Measurements from ENCODE around the gene TBC1D2B.

TBC1D2B gene

DNA sequence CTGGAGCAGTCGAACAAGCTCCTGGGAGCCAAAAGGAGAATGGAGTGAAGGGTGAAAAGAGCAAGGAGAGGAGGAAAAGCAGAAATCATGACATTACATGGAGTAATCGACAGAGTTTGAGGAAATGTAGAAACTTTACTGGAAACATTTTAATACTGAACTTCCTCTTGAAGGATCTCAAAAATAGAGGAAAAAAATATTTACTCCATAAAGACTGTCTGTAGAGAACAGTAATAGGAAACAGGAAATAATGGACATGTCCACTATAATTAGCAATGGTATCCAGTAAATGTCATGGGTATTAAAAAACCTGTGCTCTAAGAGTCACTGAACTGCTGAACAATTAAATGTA lies 53.0 kb downstream of the TBC1D2B start:
- DNase-seq, result no peak

GRCh38 chr15:78023865-78024518 lies 53.5 kb downstream of the TBC1D2B start:
- no peak for DNase-seq

DNA sequence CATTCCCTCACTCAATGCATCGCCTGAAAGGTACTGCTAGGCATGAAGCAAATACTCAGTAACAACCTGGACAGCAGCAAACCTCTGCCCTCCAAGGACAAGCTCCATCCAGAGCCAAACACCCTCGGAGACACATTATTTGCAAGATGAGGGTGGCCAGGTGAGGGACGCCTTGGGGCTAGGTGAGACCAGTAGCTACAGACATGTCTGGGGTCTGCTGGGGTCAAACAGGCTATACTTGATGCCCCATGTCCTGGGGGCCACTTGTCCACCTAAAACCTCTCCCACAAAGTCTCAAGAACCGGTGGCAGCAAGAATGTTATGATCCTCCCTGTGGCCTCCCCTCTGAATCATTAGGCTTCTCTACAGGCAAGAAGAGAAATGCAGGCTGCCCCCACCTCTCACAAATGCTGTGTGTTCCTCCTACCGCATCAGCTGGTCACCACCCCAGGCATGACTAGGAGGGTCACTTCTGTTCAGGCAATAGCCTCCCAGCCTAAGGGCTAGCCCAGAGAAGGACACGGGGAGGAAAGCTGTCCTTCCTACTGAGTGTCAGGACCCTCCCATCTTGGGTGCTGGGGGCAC lies 54.3 kb downstream of the TBC1D2B start:
- no peak for DNase-seq

DNA sequence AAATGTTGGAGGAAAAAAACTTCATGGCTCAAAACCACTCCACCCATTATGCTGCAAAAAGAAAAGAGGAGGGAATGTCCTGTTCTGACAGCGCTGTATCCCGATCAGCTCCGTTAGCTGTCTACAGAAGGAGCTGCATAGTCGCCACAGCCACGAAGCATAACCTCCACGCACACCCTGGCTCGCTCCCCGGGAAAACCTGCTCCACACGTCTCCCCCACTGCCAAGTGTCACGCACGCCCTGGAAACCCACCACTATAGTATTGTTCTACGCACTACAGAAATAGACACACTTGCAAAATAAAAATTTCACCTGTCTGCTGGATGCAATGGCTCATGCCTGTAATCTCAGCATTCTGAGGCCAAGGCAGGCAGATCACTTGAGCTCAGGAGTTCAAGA lies 55.8 kb downstream of the TBC1D2B start:
- no peak for DNase-seq

- DNase-seq, result no peak
Observed at GRCh38 chr15:78020007-78020406, 57.5 kb downstream of the TBC1D2B start.

GRCh38 chr15:78018946-78019644 lies 58.4 kb downstream of the TBC1D2B start:
- no peak for DNase-seq

DNA sequence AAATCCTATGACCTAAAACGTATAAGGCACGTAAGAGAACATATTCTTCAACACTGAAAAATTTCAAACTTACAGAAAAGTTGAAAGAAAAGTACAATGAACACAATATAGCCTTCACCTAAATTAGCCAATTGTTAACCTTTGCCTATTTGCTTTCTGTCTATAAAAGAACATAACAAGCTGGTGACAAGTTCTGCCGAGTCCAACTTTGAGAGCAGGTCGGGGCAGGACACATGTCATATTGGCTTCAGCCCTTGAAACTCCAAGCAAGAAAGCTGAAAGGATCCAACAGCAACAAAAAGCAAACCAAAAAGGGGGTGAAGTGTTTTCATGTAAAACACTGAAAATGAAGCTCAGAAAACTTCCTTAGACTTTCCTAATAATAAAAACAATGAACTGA lies 59.1 kb downstream of the TBC1D2B start:
- no peak for DNase-seq

GRCh38 chr15:78016860-78017259 lies 60.7 kb downstream of the TBC1D2B start:
- no peak for DNase-seq

DNA sequence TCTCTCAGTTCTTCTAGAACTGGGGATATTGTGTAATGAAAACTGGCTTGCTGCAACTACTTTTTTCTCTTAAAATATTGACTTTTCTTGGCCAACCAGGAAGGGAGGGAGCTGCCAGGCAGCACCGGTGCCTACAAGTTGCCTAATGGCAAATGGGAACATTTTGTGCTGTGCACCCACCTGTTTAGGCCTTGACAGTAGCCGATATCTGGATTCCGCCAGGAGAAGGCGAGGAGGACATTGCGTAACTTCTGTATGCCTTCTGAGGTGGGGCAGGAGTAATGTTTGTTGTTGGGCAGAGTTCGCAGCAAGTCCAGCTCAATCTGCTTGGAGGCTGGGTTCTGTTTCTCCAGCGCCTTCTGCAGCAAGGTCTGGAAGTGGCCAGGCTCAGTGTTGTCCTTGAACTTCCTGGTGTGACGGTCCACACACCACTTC lies 64.9 kb downstream of the TBC1D2B start:
- DNase-seq, result no peak

DNA sequence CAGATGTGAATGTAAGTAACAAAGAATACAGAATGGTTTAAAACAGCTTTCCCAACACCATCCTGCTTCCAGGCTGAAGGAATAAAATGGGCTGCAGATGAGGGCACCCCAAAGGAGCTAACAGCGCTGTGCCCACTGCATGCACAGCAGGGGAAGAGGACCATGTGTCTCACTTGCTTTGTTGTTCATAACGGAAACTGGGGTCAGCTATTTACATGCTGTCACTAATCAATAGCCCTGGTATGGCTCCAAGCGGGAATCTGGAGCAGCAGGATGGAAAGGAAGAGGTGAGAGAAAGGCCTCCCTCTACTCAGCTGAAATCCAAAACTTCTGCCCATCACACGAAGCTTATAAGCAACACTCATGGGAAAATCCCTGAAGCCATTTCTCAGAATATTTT lies 67.4 kb downstream of the TBC1D2B start:
- no peak for DNase-seq

GRCh38 chr15:78007964-78008886 lies 69.3 kb downstream of the TBC1D2B start:
- DNase-seq, result no peak

DNA sequence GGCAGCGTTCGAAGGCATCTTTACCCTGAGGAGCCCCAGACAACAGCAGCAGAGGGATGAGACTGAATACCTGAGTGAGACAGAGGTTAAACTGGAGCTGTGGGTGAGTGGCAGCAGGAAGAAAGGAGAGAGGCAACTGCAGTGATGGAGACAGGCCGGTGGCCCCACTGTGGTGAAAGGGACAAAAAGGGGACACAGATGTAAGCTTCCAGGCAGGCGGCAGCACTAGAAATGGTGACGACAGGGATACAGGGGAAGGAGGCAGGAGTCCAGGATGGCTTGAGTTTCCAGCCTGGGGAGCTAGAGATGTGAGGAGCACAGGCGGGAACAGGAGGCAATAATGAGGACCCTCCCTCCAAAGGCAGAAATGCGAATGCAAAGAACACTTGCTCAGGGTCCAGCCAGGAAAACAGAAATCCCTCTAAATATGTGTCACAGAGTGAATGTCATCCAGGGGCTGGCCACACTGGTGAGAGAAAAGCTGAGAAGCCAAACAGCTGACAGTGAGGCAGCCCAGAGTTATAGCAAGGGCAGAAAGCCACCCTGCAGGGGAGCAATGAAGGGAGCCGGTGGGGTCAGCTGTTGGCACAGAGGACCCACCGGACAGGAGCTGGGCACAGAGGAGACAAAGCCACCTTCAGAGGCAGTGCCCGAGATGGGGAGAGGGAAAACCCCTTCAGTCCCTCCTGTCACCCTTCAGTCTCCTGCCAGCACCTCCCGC lies 70.1 kb downstream of the TBC1D2B start:
- DNase-seq, result no peak

DNA sequence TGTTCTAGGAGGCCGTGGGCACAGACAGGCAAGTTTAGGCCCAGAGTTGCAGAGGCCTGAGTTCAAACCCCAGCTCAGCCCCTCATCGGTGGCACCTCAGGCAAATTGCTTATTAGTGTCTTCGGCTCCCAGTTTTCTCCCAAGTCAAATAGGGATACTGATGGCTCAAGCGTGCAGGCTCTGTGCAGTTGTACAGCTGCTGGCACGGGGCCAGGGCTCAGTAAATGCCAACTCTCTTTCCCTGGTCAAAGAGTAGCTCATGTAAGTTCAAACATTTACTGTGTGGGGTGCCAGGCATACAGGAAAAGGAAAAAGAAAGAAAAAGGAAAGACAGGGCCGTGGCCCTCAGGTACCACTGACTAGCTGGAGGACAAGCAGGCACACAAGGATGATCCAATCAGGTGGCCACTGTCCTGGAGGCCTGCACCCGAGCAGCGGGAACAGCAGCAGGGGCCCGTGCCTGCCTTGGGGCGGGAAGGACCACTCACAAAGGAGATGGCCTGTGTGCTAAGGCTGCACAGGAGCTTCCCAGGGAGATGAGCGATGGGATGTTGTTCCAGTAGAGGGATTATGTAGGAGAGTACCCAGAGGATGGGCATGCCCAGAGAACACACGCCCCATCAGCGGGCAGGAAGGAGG lies 70.8 kb downstream of the TBC1D2B start:
- no peak for DNase-seq

DNA sequence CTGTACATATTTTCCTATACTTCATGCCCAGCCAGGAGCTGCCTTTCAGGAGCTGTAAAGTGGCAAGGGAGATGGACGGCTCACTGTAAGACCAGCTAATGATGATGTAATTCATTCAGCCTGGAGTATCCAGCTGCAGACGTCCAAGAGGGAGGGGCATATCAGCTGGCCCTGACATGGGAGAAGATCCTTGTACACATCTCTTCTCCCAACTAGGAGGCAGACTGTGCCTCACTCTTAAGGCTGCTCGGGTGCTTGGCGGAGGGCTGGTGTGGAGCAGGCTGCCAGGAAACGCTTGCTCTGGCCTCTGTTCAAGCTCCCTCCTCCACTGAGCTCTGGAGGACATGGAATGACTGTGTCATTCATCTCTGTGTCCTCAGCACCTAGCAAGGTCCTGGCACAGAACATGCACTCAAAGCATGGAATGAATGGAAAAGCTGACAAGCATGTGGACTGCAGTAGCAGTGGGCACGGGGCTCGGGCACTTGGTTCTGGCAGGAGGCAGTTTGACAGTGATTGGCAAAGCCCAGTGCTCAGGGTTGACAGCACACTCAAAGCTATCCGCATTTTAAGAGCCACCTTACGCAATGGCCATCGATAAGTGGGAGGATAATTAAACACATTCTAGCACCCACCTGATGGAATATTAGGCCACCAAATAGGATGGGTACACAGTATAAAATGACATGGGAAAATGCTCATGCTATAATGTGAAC lies 72.4 kb downstream of the TBC1D2B start:
- no peak for DNase-seq

GRCh38 chr15:78004222-78004727 lies 73.2 kb downstream of the TBC1D2B start:
- DNase-seq, result no peak

DNA sequence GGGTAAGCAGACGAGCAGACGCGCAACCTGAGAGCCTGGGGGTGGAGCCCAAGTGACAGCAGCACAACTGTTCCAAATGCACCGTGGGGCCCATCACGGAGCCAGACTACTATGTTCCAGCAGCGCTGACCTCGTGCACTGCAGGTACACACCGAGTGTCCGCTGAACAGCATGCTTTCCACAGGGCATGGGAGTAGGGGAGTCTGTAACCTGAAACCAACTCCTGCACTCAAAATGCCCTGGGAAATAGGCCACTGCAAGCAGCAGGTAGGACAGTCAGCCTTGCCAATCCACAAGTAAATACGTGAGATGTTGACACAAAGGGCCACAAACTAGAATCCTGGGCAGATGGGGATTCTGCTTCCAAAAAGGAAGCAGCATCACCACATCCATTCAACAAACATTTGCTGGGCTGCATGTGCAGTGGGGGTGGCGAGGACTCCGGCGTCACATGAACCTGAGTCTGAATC lies 73.9 kb downstream of the TBC1D2B start:
- no peak for DNase-seq

- DNase-seq, result no peak
Observed at GRCh38 chr15:78002996-78003395, 74.5 kb downstream of the TBC1D2B start.

GRCh38 chr15:78001656-78002055 lies 75.9 kb downstream of the TBC1D2B start:
- no peak for DNase-seq

- DNase-seq, result no peak
Observed at GRCh38 chr15:78000927-78001249, 76.6 kb downstream of the TBC1D2B start.

GRCh38 chr15:78000091-78000926 lies 77.2 kb downstream of the TBC1D2B start:
- DNase-seq, result peak; percentile 81

Measured in stimulated activated CD4-positive, alpha-beta T cell treated with anti-CD3 and anti-CD28 coated beads, Interleukin-1b, Interleukin-23, amount 100 ng/mL, for 48 hours (primary cell).